Liver (tissue), 9 donors: ENCODE results near the gene RAB27B. TPM values are rescaled to one million over a fixed set of nuclear protein-coding genes. Genes with fewer than 3 reads are reported as not detected.

Source experiments
- DNase-seq: peaks from one replicate; pipeline ENCODE4 v3.0.0-alpha.2; 2017; ENCODE audit warnings: low spot score
- H3K27ac ChIP-seq, 2 donors: one replicate each; pipeline ENCODE4 v1.7.0; 2013; ENCODE audit warnings: inconsistent platforms in 2 of 2, low read length in 2 of 2, control low read depth in 1 of 2, low read depth in 1 of 2, mild to moderate bottlenecking in 1 of 2
- H3K27me3 ChIP-seq, 4 donors: one replicate each; pipeline versions ENCODE4 v1.6.1 to v1.7.0; 2013; ENCODE audit warnings: low read length in 3 of 4, inconsistent platforms in 1 of 4, mild to moderate bottlenecking in 1 of 4, moderate library complexity in 1 of 4; ENCODE audit not compliant: control insufficient read depth in 4 of 4, insufficient read depth in 4 of 4
- H3K36me3 ChIP-seq, 4 donors: one replicate each; pipeline versions ENCODE4 v1.6.1 to v1.7.0; 2013; ENCODE audit warnings: low read length in 3 of 4, mild to moderate bottlenecking in 3 of 4, low read depth in 1 of 4, moderate library complexity in 1 of 4; ENCODE audit not compliant: control insufficient read depth in 4 of 4, insufficient read depth in 3 of 4
- H3K4me1 ChIP-seq, 4 donors: one replicate each; pipeline versions ENCODE4 v1.6.1 to v1.7.0; 2013; ENCODE audit warnings: low read length in 3 of 4, mild to moderate bottlenecking in 3 of 4, moderate library complexity in 1 of 4; ENCODE audit not compliant: control insufficient read depth in 4 of 4, insufficient read depth in 4 of 4
- H3K4me3 ChIP-seq, 3 donors: one replicate each; pipeline versions ENCODE4 v1.6.1 to v1.7.0; 2013; ENCODE audit warnings: low read length in 3 of 3, control low read depth in 1 of 3, low read depth in 1 of 3, mild to moderate bottlenecking in 1 of 3
- H3K9ac ChIP-seq, 2 donors: one replicate each; pipeline ENCODE4 v1.7.0; 2013; ENCODE audit warnings: low read length in 2 of 2, mild to moderate bottlenecking in 2 of 2, moderate library complexity in 2 of 2, control low read depth in 1 of 2, low read depth in 1 of 2
- H3K9me3 ChIP-seq, 4 donors: one replicate each; pipeline versions ENCODE4 v1.6.1 to v1.7.0; 2013; ENCODE audit warnings: low read length in 3 of 4; ENCODE audit not compliant: control insufficient read depth in 4 of 4
- EGR1 ChIP-seq, 2 donors: IDR thresholded peaks; 2 replicates each; pipeline ENCODE4 v1.6.1; 2016 to 2018; ENCODE audit warnings: antibody characterized with exemption in 2 of 2, low read depth in 2 of 2
- FOXA1 ChIP-seq: IDR thresholded peaks from 2 replicates; pipeline ENCODE4 v1.6.1; 2016; ENCODE audit warnings: antibody characterized with exemption
- FOXA2 ChIP-seq: IDR thresholded peaks from 2 replicates; pipeline ENCODE4 v1.6.1; 2016; ENCODE audit warnings: antibody characterized with exemption
- GABPA ChIP-seq, 2 donors: IDR thresholded peaks in 1 of 2; conservative IDR thresholded peaks in 1 of 2; 2 replicates each; pipeline ENCODE4 v1.6.1; 2016; ENCODE audit warnings: antibody characterized with exemption in 2 of 2, mild to moderate bottlenecking in 1 of 2, moderate library complexity in 1 of 2
- HNF4A ChIP-seq, 2 donors: conservative IDR thresholded peaks; 2 replicates each; pipeline ENCODE4 v1.6.1; 2016; ENCODE audit warnings: antibody characterized with exemption in 2 of 2, mild to moderate bottlenecking in 2 of 2
- HNF4G ChIP-seq: IDR thresholded peaks from 2 replicates; pipeline ENCODE4 v1.6.1; 2016; ENCODE audit warnings: antibody characterized with exemption
- JUND ChIP-seq, 2 donors: IDR thresholded peaks; 2 replicates each; pipeline ENCODE4 v1.6.1; 2016; ENCODE audit warnings: antibody characterized with exemption in 2 of 2
- NR2F2 ChIP-seq: IDR thresholded peaks from 2 replicates; pipeline ENCODE4 v1.6.1; 2016; ENCODE audit warnings: antibody characterized with exemption
- RAD21 ChIP-seq, 2 donors: IDR thresholded peaks; 2 replicates each; pipeline ENCODE4 v1.6.1; 2016; ENCODE audit warnings: antibody characterized with exemption in 2 of 2, mild to moderate bottlenecking in 2 of 2
- RXRA ChIP-seq, 2 donors: IDR thresholded peaks; 2 replicates each; pipeline ENCODE4 v1.6.1; 2017 to 2018; ENCODE audit warnings: antibody characterized with exemption in 2 of 2, mild to moderate bottlenecking in 1 of 2
- SP1 ChIP-seq: IDR thresholded peaks from 2 replicates; pipeline ENCODE4 v1.6.1; 2018; ENCODE audit warnings: antibody characterized with exemption, mild to moderate bottlenecking
- TAF1 ChIP-seq: conservative IDR thresholded peaks from 2 replicates; pipeline ENCODE4 v1.6.1; 2016; ENCODE audit warnings: antibody characterized with exemption, mild to moderate bottlenecking
- YY1 ChIP-seq: IDR thresholded peaks from 2 replicates; pipeline ENCODE4 v1.6.1; 2016; ENCODE audit warnings: antibody characterized with exemption, mild to moderate bottlenecking
- WGBS: extraction: QIAGEN DNeasy Blood & Tissue Kit; methylation state at CpG from one replicate; pipeline ENCODE4 v1.1.7; 2013; 5-methylcytosine and 5-hydroxymethylcytosine counted together
- polyA plus RNA-seq, 2 donors: library from polyadenylated mRNA; stranded (reverse) in 1 of 2; unstranded in 1 of 2; fragments of 200-250 nt in 1 of 2; fragments of >200 nt in 1 of 2; fragmentation: Nextera tagmentation in 1 of 2; extraction: Ambion mirVana in 1 of 2; gene quantifications; one replicate each; pipeline versions ENCODE4 v1.2.1 to v1.2.3, GENCODE V29; 2013 to 2015
- total RNA-seq, 2 donors: library from RNA; depleted of rRNA; stranded (reverse); fragments of >200 nt; gene quantifications; one replicate each; pipeline ENCODE4 v1.2.3, GENCODE V29; 2014
- TF ChIP-seq, protein P1 (sequence below): IDR thresholded peaks from 2 replicates; pipeline ENCODE4 v1.6.1; 2016; ENCODE audit warnings: antibody characterized with exemption
- TF ChIP-seq, protein P2 (sequence below): IDR thresholded peaks from 2 replicates; pipeline ENCODE4 v1.6.1; 2016; ENCODE audit warnings: antibody characterized with exemption
- TF ChIP-seq, protein P3 (sequence below): IDR thresholded peaks from 2 replicates; pipeline ENCODE4 v1.6.1; 2016; ENCODE audit warnings: antibody characterized with exemption
- TF ChIP-seq, protein P4 (sequence below): fragments of 150-350 bp; IDR thresholded peaks from 2 replicates; pipeline ENCODE4 v1.5.1; 2017; ENCODE audit warnings: improper control_type of control experiment, low read depth, low read length; ENCODE audit not compliant: missing input control
- TF ChIP-seq, protein P5 (sequence below): IDR thresholded peaks from 2 replicates; pipeline ENCODE4 v1.6.1; 2016; ENCODE audit warnings: antibody characterized with exemption, mild to moderate bottlenecking
- donor health status: healthy.
- donor health status: healthy.
- donor health status: healthy.
- donor health status: healthy.
- donor health status: healthy.

RAB27B gene
- total and polyA plus RNA-seq, 4 donors, result 0.13 to 4.5 (median 0.24) TPM

DNA sequence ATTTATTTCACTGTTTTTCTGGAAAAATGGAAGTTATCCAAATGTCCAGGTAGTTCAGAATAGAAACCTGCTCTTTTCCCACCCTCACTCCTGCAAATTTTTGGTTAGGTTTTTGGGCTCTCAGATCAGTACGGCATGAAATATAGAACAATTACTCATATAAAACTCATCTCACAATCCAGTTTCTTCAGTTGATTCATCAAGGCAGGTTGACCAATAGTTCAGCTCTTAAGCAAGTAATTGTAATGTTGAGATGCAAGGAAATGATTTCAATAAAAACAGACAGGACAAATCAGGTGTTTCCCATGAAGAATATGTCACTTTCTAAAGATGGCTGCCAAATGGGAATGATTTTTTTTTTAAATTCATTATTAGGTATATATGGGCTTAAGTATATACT, 2.0 kb downstream of the RAB27B start:
- Histone ChIP-seq H3K4me3 (no peak overlapping the region), H3K4me1 (peaks cover 0 to 13% (median 10%) of the 10 kb centered on the region in 4 donors), H3K36me3 (no peaks in the 10 kb centered on the region), H3K9me3 (no peaks in the 10 kb centered on the region), H3K9ac (no peak overlapping the region), H3K27ac (no peak overlapping the region), H3K27me3 (no peaks in the 10 kb centered on the region)
- TF ChIP-seq RXRA (IDR thresholded peaks at IDR 0.05) (no peak), FOXA2 (no peak), JUND (IDR thresholded peaks at IDR 0.05) (no peak), SP1 (no peak), EGR1 (IDR thresholded peaks at IDR 0.05; ENCODE audit: low read depth in 2 of 2) (no peak), GABPA (IDR thresholded peaks at IDR 0.05 in 1 of 2, conservative IDR thresholded peaks at IDR 0.05 in 1 of 2) (no peak), YY1 (no peak), HNF4A (conservative IDR thresholded peaks at IDR 0.05) (no peak), RAD21 (IDR thresholded peaks at IDR 0.05) (no peak), TAF1 (no peak), NR2F2 (no peak)
- TF ChIP-seq, protein P1, sequence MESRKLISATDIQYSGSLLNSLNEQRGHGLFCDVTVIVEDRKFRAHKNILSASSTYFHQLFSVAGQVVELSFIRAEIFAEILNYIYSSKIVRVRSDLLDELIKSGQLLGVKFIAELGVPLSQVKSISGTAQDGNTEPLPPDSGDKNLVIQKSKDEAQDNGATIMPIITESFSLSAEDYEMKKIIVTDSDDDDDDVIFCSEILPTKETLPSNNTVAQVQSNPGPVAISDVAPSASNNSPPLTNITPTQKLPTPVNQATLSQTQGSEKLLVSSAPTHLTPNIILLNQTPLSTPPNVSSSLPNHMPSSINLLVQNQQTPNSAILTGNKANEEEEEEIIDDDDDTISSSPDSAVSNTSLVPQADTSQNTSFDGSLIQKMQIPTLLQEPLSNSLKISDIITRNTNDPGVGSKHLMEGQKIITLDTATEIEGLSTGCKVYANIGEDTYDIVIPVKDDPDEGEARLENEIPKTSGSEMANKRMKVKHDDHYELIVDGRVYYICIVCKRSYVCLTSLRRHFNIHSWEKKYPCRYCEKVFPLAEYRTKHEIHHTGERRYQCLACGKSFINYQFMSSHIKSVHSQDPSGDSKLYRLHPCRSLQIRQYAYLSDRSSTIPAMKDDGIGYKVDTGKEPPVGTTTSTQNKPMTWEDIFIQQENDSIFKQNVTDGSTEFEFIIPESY, result no peak
- TF ChIP-seq, protein P2, sequence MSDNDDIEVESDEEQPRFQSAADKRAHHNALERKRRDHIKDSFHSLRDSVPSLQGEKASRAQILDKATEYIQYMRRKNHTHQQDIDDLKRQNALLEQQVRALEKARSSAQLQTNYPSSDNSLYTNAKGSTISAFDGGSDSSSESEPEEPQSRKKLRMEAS, result no peak
- TF ChIP-seq, protein P3, sequence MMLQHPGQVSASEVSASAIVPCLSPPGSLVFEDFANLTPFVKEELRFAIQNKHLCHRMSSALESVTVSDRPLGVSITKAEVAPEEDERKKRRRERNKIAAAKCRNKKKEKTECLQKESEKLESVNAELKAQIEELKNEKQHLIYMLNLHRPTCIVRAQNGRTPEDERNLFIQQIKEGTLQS, result no peak
- TF ChIP-seq, protein P4, sequence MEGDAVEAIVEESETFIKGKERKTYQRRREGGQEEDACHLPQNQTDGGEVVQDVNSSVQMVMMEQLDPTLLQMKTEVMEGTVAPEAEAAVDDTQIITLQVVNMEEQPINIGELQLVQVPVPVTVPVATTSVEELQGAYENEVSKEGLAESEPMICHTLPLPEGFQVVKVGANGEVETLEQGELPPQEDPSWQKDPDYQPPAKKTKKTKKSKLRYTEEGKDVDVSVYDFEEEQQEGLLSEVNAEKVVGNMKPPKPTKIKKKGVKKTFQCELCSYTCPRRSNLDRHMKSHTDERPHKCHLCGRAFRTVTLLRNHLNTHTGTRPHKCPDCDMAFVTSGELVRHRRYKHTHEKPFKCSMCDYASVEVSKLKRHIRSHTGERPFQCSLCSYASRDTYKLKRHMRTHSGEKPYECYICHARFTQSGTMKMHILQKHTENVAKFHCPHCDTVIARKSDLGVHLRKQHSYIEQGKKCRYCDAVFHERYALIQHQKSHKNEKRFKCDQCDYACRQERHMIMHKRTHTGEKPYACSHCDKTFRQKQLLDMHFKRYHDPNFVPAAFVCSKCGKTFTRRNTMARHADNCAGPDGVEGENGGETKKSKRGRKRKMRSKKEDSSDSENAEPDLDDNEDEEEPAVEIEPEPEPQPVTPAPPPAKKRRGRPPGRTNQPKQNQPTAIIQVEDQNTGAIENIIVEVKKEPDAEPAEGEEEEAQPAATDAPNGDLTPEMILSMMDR, result no peak
- TF ChIP-seq, protein P5, sequence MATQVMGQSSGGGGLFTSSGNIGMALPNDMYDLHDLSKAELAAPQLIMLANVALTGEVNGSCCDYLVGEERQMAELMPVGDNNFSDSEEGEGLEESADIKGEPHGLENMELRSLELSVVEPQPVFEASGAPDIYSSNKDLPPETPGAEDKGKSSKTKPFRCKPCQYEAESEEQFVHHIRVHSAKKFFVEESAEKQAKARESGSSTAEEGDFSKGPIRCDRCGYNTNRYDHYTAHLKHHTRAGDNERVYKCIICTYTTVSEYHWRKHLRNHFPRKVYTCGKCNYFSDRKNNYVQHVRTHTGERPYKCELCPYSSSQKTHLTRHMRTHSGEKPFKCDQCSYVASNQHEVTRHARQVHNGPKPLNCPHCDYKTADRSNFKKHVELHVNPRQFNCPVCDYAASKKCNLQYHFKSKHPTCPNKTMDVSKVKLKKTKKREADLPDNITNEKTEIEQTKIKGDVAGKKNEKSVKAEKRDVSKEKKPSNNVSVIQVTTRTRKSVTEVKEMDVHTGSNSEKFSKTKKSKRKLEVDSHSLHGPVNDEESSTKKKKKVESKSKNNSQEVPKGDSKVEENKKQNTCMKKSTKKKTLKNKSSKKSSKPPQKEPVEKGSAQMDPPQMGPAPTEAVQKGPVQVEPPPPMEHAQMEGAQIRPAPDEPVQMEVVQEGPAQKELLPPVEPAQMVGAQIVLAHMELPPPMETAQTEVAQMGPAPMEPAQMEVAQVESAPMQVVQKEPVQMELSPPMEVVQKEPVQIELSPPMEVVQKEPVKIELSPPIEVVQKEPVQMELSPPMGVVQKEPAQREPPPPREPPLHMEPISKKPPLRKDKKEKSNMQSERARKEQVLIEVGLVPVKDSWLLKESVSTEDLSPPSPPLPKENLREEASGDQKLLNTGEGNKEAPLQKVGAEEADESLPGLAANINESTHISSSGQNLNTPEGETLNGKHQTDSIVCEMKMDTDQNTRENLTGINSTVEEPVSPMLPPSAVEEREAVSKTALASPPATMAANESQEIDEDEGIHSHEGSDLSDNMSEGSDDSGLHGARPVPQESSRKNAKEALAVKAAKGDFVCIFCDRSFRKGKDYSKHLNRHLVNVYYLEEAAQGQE, result no peak
- DNase-seq, result no peak
- 92% methylated on average over 1 of the region's 1 CpG for WGBS

DNA sequence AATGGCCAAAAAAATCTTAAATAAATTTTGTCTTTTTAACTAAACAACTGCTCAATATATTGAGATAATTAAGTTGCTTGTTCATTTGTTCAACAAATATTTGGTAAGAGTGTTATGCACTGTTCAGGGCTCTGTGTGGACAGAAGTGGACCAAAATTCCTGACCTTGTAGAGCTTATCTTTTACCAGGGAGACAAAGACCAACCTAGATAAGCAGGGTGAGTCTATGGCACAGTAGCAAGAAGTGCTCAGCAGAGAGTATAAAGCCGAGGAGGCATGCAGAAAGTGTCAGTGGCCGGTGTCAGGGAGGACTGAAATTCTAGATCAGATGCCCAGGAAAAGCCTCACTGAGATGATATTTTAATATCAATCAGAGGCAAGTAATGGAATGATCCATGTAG, 2.6 kb downstream of the RAB27B start:
- no peak for DNase-seq
- whole genome bisulfite sequencing, result 82% methylated on average over 2 of the region's 2 CpGs
- H3K4me3 ChIP-seq, result no peak overlapping the region
- H3K9me3 ChIP-seq, result no peaks in the 10 kb centered on the region
- H3K27me3 ChIP-seq, result no peaks in the 10 kb centered on the region
- no peak overlapping the region for H3K9ac ChIP-seq
- no peak overlapping the region for H3K27ac ChIP-seq
- peaks cover 0 to 13% (median 10%) of the 10 kb centered on the region in 4 donors for H3K4me1 ChIP-seq
- H3K36me3 ChIP-seq, result no peaks in the 10 kb centered on the region
- TF ChIP-seq GABPA (IDR thresholded peaks at IDR 0.05 in 1 of 2, conservative IDR thresholded peaks at IDR 0.05 in 1 of 2) (no peak), HNF4A (conservative IDR thresholded peaks at IDR 0.05) (no peak), SP1 (no peak), YY1 (no peak), HNF4G (no peak), RXRA (IDR thresholded peaks at IDR 0.05) (no peak), FOXA2 (no peak), FOXA1 (no peak), RAD21 (IDR thresholded peaks at IDR 0.05) (no peak)
- TF ChIP-seq, protein P1, result no peak
- TF ChIP-seq, protein P2, result no peak
- TF ChIP-seq, protein P3, result no peak
